ENCODE measurements around the gene EFCAB12. TPM values are rescaled to one million over a fixed set of nuclear protein-coding genes. Genes with fewer than 3 reads are reported as not detected.

EFCAB12 gene
- total and polyA plus RNA-seq, 2 of the 4 experiments (the other 2 are of a cell fraction): under 0.01 to 0.17 TPM

- H2BK5ac ChIP-seq (ENCODE audit: low read depth, low read length, poor library complexity, severe bottlenecking): no peak overlapping the region
- no TSS peak for BruUV-seq (replicated peaks)
- no peak overlapping the region for H2AK9ac ChIP-seq (replicated peaks; ENCODE audit: low read depth, low read length, poor library complexity)
- no peaks in the 10 kb centered on the region for H3K9me3 ChIP-seq (ENCODE audit: control insufficient read depth, insufficient read depth, low read length)
- H2BK15ac ChIP-seq (ENCODE audit: low read depth, low read length): no peak overlapping the region
- no peak overlapping the region for H3K4me3 ChIP-seq (ENCODE audit: insufficient read depth, low read depth, low read length)
- H2BK20ac ChIP-seq (ENCODE audit: low read depth, low read length): no peak overlapping the region
- H3K56ac ChIP-seq (ENCODE audit: extremely low read depth, insufficient read depth, low read length): no peak overlapping the region
- no peak overlapping the region for H4K8ac ChIP-seq (ENCODE audit: low read depth in 2 of 2, low read length in 2 of 2)
- H3K27ac ChIP-seq (ENCODE audit: insufficient read depth, low read length): no peak overlapping the region
- H2AFZ ChIP-seq (replicated peaks; ENCODE audit: low read length, poor library complexity): no peak overlapping the region
- intact Hi-C loops (cut with micrococcal nuclease) (no loop called here), in situ Hi-C loops (cut with MboI; ENCODE audit: low sequenced_read_pairs) (no loop called here), dilution Hi-C loops (cut with HindIII; ENCODE audit: low sequenced_read_pairs, unreplicated experiment) (no loop called here)
- H3K27me3 ChIP-seq (ENCODE audit: control insufficient read depth, insufficient read depth, low read length): no peaks in the 10 kb centered on the region
- no peak overlapping the region for H4K91ac ChIP-seq (ENCODE audit: insufficient read depth, low read depth, low read length)
- H3K4me2 ChIP-seq (ENCODE audit: low read depth, low read length): no peak overlapping the region
- H2BK120ac ChIP-seq (ENCODE audit: low read depth, low read length): no peak overlapping the region
- no peak overlapping the region for H3K14ac ChIP-seq (replicated peaks; ENCODE audit: low read depth, low read length)
- H2AK5ac ChIP-seq (ENCODE audit: low read depth, low read length): no peak overlapping the region
- peaks cover 0 to 8% of the 10 kb centered on the region in 2 experiments; a peak in 1 of 4 replicates for H3K79me1 ChIP-seq (ENCODE audit: low read depth in 1 of 2, low read length in 2 of 2)
- no peak overlapping the region for H3K23ac ChIP-seq (ENCODE audit: low read depth, low read length)
- no CpG with 5 or more reads among the region's 6 CpGs for WGBS, 2 experiments (ENCODE audit: extremely low coverage in 2 of 2, insufficient read length in 1 of 2)
- DNase-seq (no peak), ATAC-seq (ENCODE audit: low read depth) (no peak)
- peaks cover 21% of the 10 kb centered on the region for H3K9me1 ChIP-seq (ENCODE audit: insufficient read depth, low read length)
- H3K9ac ChIP-seq (ENCODE audit: low read depth, low read length): no peak overlapping the region
- TF ChIP-seq BHLHE40 (IDR thresholded peaks at IDR 0.05; ENCODE audit: low read depth, low read length) (no peak), MAFK (IDR thresholded peaks at IDR 0.05; ENCODE audit: low read depth, low read length) (no peak), CTCF (conservative IDR thresholded peaks at IDR 0.05; ENCODE audit: low read depth, low read length) (no peak), CEBPB (IDR thresholded peaks at IDR 0.05; ENCODE audit: low read depth, low read length) (no peak), ELK1 (IDR thresholded peaks at IDR 0.05; ENCODE audit: borderline replicate concordance, low read depth, low read length) (no peak), USF2 (IDR thresholded peaks at IDR 0.05; ENCODE audit: low read depth, low read length) (no peak), MAZ (IDR thresholded peaks at IDR 0.05; ENCODE audit: borderline replicate concordance, low read depth, low read length) (no peak), RAD21 (IDR thresholded peaks at IDR 0.05; ENCODE audit: low read length) (no peak), FOS (IDR thresholded peaks at IDR 0.05; ENCODE audit: low read depth, low read length) (no peak), NFE2L2 (IDR thresholded peaks at IDR 0.05; ENCODE audit: low read depth, low read length) (no peak), POLR2A (IDR thresholded peaks at IDR 0.05; ENCODE audit: low read depth, low read length) (no peak), RCOR1 (IDR thresholded peaks at IDR 0.05; ENCODE audit: insufficient replicate concordance, low read length) (no peak)
- H3K36me3 ChIP-seq (ENCODE audit: control insufficient read depth, insufficient read depth, low read length): peaks cover 15% of the 10 kb centered on the region; the same call in 1 of the 2 replicates
- CTCF ChIA-PET: interaction anchor here (0.5 kb wide), 1 partner anchor 194 kb away, joined by 3 read pairs; no protein-coding TSS in a partner anchor
- no peaks in the 10 kb centered on the region for H4K20me1 ChIP-seq (ENCODE audit: insufficient read depth, low read length)
- H3K18ac ChIP-seq (ENCODE audit: low read depth, low read length): no peak overlapping the region
- no peak overlapping the region for H3K4ac ChIP-seq (ENCODE audit: low read depth, low read length)
- POLR2A ChIA-PET (ENCODE audit: unreplicated experiment): no interaction called here
- H3K4me1 ChIP-seq (ENCODE audit: control insufficient read depth, insufficient read depth, low read length): peaks cover 4% of the 10 kb centered on the region
- no peak overlapping the region for H4K5ac ChIP-seq (ENCODE audit: low read depth, low read length)
These were observed 48.1 kb upstream of the EFCAB12 start for GRCh38 chr3:129476586-129476985.
